ENCODE results near the gene ARMC10.

Gene ARMC10

DNA sequence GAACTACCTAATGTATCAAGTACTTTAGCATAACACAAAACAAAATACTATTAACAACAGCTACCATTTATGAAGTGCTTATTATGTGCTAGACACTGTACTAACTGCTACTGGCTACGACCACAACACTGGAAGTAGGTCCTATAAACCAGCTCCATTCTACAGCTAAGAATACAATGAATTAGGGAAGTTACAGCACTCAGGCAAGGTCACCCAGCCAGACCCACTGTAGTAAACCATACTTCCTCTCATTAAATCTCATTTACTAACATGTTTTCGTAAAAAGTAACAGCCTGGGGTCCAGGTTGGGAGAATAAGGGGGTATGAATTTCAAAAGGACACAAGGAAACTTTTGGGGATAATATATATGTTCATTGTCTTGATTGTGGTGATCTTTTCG, 48.6 kb downstream of the ARMC10 start:
- H3K27me3 ChIP-seq (ENCODE audit: insufficient read depth, low read depth, severe bottlenecking) = no peaks in the 10 kb centered on the region
- no peaks in the 10 kb centered on the region for H3K9me3 ChIP-seq (ENCODE audit: severe bottlenecking)
- no peak for DNase-seq
- no peak overlapping the region for H3K27ac ChIP-seq
- TF ChIP-seq, protein P1, sequence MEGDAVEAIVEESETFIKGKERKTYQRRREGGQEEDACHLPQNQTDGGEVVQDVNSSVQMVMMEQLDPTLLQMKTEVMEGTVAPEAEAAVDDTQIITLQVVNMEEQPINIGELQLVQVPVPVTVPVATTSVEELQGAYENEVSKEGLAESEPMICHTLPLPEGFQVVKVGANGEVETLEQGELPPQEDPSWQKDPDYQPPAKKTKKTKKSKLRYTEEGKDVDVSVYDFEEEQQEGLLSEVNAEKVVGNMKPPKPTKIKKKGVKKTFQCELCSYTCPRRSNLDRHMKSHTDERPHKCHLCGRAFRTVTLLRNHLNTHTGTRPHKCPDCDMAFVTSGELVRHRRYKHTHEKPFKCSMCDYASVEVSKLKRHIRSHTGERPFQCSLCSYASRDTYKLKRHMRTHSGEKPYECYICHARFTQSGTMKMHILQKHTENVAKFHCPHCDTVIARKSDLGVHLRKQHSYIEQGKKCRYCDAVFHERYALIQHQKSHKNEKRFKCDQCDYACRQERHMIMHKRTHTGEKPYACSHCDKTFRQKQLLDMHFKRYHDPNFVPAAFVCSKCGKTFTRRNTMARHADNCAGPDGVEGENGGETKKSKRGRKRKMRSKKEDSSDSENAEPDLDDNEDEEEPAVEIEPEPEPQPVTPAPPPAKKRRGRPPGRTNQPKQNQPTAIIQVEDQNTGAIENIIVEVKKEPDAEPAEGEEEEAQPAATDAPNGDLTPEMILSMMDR (IDR thresholded peaks at IDR 0.05; ENCODE audit: low read depth, low read length) = no peak
- no peak overlapping the region for H3K4me3 ChIP-seq (ENCODE audit: low read depth, low read length)
- H3K36me3 ChIP-seq = peaks cover 34% of the 10 kb centered on the region

DNA sequence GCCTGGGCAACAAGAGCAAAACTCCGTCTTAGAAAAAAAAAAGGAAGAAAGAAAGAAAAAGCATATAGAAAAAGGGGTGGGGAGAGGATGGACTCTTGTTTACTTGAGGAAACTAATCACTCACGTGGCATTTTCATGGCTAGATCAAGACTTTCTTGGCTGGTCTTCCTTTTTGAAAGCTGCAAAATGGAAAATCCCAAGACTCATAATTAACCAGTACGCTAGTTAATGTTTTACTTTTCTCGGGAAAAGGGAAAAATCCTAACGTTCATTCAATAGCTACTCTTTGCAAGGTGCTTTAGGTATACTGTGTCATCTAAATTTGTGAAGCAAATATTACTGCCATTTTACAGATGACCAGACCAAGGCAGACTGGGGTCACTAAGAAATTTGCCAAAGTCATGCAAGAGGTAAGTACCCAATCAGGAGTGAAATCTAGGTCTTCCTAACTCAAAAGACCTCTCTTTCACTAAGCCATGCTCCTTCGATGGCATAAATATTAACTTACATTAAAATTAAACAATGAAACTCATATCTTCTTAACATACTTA, 49.6 kb downstream of the ARMC10 start:
- no peak for DNase-seq
- peaks cover 31% of the 10 kb centered on the region for H3K36me3 ChIP-seq
- TF ChIP-seq, protein P1 (IDR thresholded peaks at IDR 0.05; ENCODE audit: low read depth, low read length) = no peak
- H3K27ac ChIP-seq = no peak overlapping the region
- H3K27me3 ChIP-seq (ENCODE audit: insufficient read depth, low read depth, severe bottlenecking) = no peaks in the 10 kb centered on the region
- H3K9me3 ChIP-seq (ENCODE audit: severe bottlenecking) = no peaks in the 10 kb centered on the region
- H3K4me3 ChIP-seq (ENCODE audit: low read depth, low read length) = no peak overlapping the region

DNA sequence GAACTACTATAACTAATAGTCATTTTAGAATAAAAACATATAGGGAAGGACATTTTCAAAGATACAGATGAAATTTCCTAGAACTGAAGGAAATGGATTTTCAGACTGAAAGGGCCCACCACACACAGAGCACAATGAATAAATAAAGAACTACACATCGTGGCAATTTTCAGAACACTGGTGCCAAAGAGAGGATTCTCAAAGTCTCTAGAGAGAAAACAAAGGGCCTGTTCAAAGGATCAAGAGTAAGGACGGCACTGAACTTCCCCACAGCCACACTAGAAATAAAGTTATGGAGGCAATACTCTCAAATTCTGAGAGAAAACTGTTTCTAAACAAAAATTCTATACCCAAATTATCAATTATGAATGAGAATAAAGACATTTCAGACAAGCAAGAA, 52.1 kb downstream of the ARMC10 start:
- Histone ChIP-seq H3K27ac (no peak overlapping the region), H3K27me3 (ENCODE audit: insufficient read depth, low read depth, severe bottlenecking) (no peaks in the 10 kb centered on the region), H3K4me3 (ENCODE audit: low read depth, low read length) (no peak overlapping the region), H3K36me3 (peaks cover 17% of the 10 kb centered on the region), H3K9me3 (ENCODE audit: severe bottlenecking) (no peaks in the 10 kb centered on the region)
- DNase-seq = no peak
- TF ChIP-seq, protein P1 (IDR thresholded peaks at IDR 0.05; ENCODE audit: low read depth, low read length) = no peak

DNA sequence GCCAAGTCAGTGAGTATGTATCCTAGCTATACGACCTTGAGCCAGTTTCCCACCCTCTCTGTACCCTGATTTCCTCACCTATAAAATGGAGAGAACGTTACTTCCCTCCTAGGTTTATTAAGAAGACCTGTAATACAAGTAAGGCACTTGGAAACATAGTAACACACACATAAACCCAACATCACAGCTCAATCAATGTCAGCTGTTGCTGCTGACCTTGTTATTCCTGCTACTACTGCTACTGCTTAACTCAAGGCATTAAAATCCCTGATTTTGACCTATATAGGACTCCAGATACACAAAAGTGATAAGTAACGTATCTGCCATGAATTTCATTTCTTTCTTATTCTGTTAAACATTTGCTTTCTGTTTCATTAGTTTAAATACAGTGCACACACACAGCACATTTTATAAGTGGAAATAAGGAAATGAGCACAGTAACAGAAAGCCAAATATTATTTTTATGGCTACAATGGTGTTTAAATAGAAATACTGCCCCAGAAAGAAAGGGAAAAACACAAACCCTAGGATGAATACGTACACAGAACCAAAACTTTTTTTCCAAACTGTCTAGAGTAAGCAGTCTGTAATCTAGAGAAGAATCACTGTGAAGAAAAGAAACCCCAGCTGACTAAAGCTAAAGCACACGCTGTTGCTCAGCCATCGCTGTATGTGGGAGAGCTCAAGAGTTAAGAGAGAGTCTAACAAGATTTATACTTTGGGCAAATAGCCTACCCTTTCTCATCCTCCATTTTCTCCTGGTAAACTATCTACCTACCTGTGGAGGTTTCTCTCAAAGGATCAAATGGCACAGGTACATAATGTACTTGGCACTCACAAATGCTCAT, 55.0 kb downstream of the ARMC10 start:
- H3K36me3 ChIP-seq = peaks cover 13% of the 10 kb centered on the region
- DNase-seq = no peak
- no peak overlapping the region for H3K27ac ChIP-seq
- TF ChIP-seq, protein P1 (IDR thresholded peaks at IDR 0.05; ENCODE audit: low read depth, low read length) = no peak
- H3K4me3 ChIP-seq (ENCODE audit: low read depth, low read length) = no peak overlapping the region
- H3K9me3 ChIP-seq (ENCODE audit: severe bottlenecking) = no peaks in the 10 kb centered on the region
- no peaks in the 10 kb centered on the region for H3K27me3 ChIP-seq (ENCODE audit: insufficient read depth, low read depth, severe bottlenecking)

DNA sequence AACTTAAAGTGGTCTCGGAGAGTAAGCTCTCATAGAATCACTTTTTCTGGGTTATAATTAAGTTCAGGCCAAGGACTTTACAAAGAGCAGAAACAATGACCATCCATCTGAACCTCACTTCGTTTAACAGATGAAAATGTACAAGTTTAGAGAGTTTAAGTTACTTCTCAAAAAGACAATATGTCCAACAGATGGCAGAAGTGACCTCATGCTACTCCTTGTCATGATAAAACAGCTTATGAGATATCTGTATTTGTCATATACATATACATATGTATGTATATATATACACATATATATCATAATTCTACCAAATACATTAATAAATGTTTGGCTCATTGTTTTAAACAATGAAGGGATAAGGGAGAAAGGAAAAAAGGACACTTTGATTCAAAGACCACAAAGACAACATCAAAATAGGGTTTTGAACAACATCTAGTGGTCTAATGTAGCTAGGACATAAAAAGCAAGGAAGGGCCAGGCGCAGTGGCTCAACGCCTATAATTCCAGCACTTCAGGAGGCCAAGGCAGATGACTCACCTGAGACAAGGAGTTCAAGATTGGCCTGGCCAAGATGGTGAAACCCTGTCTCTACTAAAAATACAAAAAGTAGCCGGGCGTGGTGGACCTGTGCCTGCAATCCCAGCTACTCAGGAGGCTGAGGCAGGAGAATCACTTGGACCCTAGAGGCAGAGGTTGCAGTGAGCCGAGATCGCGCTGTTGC, 56.1 kb downstream of the ARMC10 start:
- no peaks in the 10 kb centered on the region for H3K27me3 ChIP-seq (ENCODE audit: insufficient read depth, low read depth, severe bottlenecking)
- no peak for DNase-seq
- no peak overlapping the region for H3K27ac ChIP-seq
- TF ChIP-seq, protein P1 (IDR thresholded peaks at IDR 0.05; ENCODE audit: low read depth, low read length) = no peak
- H3K36me3 ChIP-seq = peaks cover 12% of the 10 kb centered on the region
- H3K9me3 ChIP-seq (ENCODE audit: severe bottlenecking) = no peaks in the 10 kb centered on the region
- H3K4me3 ChIP-seq (ENCODE audit: low read depth, low read length) = no peak overlapping the region

All from WERI-Rb-1 (cell line).